ENCODE measurements around the gene FRS2.
A peak's percentile ranks its signal among the peaks of the same experiment; 100 is the strongest.
"Not testable (repeated sequence)": the region's sequence is repeated elsewhere in the genome, so short reads cannot be mapped to it uniquely, and the experiment has no call there.

The FRS2 gene

GRCh38 chr12:69470189-69471075 is at the start of gene FRS2:
Gene FRS2 (plus strand): TSS chr12:69470388. CDS start chr12:69569031, 98,643 bp downstream.
- peak; percentile 72 for DNase-seq

DNA sequence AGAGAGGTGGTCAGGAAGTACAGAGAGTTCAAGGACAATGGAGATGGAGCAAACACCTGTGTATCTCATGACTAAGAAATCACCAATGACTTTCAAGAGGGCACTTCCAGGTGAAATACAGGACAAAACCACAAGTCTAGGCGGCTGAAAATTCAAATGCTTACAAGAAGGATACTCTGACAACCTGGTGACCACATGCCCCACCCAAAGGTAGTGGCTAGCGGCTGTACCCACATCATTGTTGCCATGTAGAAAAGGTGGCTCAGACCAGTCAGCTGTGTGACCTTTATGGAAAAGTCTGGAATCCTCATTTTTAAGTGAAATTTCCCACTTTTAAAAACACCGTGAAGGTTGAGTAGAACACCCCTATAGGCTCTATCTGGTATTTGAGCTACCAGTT is 48.6 kb upstream of the FRS2 start:
- DNase-seq = no peak

- no peak for DNase-seq
Observed at GRCh38 chr12:69423037-69423905, 46.9 kb upstream of the FRS2 start.

DNA sequence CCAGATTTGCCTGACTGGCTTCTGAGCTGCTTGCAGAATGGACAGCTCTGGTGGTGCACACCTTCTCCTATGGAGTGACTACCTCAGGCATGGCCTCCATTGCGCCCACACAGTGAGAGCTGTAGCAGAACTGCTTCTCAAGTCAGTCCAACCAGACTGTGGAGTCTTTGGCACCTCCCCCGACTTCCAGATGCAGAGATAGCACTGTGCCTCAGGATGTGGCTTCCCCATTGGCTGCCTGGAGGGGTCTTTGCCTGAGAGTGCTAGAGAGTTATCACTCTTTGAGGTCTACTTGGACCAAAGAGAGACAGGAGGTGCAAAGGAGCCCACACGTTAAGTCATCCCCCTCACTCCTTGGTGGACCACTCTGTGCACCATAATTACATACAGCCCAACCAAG is 44.8 kb upstream of the FRS2 start:
- DNase-seq = no peak

DNA sequence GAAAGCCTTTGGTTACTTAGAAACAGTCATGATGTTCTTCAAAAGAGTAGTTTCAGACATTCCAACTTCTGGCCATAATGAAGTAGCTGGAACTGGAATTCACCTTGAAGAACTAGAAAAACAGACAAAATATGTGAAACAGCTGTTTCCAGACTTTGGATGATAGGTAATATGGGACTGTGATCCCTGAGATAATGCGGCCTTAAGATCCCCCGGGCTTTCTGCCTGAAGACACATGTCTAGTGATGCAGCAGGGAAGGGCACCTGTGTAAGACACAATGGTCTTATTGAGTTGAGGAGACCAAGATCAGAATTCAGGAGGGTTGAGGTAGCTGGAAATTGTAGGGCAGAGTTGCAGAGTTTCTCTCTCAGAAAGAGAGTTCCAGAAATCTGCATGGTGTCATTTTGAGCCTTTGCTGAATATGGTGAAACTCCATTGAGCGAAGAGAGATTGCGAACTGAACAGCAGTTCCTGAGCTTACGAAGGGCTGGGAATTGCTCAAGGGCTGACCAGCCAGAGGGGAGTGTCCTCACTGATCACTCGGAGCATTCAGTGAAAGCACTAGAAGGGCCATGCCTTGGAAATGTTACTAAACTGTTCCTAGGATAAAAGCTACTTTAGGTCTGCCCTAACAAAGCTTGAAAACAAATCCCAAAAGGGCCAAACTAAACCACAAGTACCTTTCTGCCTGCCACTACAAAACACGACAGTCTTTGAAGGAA is 41.7 kb upstream of the FRS2 start:
- DNase-seq = no peak

- DNase-seq = no peak
Observed at GRCh38 chr12:69430942-69431590, 39.1 kb upstream of the FRS2 start.

GRCh38 chr12:69431591-69432222 is 38.5 kb upstream of the FRS2 start:
- no peak for DNase-seq

- no peak for DNase-seq
Observed at GRCh38 chr12:69433653-69434052, 36.5 kb upstream of the FRS2 start.

- no peak for DNase-seq
Observed at GRCh38 chr12:69435644-69436043, 34.5 kb upstream of the FRS2 start.

- no peak for DNase-seq
Observed at GRCh38 chr12:69437073-69437472, 33.1 kb upstream of the FRS2 start.

DNA sequence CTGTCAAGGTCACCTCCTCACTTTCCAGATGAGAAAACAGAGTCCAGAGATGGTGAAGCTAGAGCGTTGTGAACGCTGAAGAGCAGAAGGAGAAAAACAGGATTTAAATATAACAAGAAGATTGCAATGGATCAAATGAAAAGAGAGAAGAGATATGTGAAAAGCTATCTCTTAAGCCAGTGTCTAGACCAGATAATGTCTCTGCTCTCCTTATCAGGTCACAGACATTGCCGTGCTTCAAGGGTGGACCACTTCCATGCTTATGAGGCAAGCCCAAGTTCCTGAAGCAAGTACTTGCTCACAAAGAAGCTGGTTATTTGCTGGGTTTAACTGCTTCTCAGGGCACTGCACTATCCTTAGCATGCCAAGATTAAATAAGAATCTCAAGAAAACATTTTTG is 31.6 kb upstream of the FRS2 start:
- no peak for DNase-seq

GRCh38 chr12:69440016-69440415 is 30.2 kb upstream of the FRS2 start:
- DNase-seq = no peak

DNA sequence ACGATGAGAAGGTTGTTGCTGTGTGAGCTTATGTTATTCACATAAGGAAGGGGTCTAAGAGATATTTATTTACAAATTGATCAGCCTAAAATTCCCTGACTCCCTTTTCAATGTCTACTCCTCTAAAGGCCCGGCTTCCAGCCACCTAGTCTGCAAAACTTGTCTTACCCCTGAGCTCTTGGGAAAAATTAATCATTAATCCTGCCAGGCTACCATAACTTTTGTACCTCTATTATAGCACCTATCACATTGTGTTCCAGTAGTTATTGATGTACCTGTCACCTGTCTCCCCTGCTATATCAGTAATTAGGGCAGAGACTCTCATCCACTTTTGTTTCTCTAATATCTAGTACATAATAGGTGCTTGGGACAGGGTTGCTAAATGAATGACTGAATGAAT is 29.3 kb upstream of the FRS2 start:
- DNase-seq = no peak

GRCh38 chr12:69442894-69443293 is 27.3 kb upstream of the FRS2 start:
- DNase-seq = no peak

- DNase-seq = no peak
Observed at GRCh38 chr12:69443916-69444315, 26.3 kb upstream of the FRS2 start.

DNA sequence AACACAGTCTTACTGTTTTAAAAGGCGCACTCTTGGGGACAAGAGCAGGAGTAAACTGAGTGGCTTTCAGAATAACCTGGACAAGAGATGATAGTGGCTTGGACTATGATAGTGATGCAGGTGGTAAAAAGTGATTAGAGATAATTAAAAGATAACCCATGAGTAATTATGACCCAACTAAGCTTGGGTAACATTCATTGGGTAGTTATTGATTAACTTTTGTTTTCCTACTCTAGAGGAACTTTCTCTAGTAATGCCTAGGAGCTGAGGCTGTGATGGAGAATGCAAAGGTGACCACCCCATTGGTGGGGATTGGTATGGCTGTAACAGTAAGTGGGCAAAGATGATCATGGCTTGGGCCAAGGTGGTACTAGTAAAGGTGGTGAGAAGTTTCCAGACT is 22.3 kb upstream of the FRS2 start:
- DNase-seq = no peak

GRCh38 chr12:69452598-69453132 is 17.5 kb upstream of the FRS2 start:
- not testable (repeated sequence) for DNase-seq

DNA sequence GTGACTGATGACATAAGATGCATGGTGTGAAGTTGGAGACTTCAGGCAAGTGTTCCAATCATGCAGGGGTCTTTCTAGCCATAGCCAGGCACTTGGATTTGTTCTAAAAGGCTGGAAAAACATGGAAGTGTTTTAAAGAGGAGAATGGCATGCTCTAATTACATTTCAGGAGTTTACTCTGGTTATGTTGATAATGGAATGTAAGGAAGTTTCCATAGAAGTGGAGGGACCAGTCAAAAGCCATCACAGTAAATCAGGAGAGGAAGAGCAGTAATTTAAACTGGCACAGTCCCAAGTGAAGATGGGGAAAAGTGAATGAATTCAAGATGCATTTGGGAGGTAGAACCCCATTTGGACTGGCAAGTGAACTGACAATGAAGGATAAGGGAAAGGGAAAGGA is 13.9 kb upstream of the FRS2 start:
- DNase-seq = no peak

- DNase-seq = no peak
Observed at GRCh38 chr12:69457433-69457832, 12.8 kb upstream of the FRS2 start.

GRCh38 chr12:69459477-69459876 is 10.7 kb upstream of the FRS2 start:
- no peak for DNase-seq

DNA sequence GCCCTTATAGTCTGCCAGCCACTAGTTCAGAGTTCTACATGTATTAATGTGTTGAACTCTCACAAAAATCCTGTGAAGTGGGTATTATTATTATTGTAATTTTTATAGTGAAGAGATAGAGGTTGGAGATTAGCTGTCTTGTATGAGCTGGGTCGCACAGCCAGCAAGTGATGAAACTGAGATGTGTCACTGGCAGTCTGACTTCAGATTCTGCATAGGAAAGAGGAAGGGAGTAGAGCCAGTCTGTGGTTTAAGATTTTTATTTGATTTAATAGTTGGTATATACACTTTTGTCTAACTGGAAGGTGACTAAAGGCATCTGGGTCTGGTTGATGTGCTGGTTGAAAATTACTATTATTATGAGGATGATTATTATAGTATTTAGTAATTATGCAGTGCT is 5.8 kb upstream of the FRS2 start:
- DNase-seq = no peak

GRCh38 chr12:69466867-69467266 is 3.3 kb upstream of the FRS2 start:
- DNase-seq = no peak

Measured in NCI-H187 treated with DMSO at 0.1 percent for 48 hours (cell line).